ENCODE results near the gene MSS51.

Gene MSS51

GRCh38 chr10:73433538-73433867 lies at the start of gene MSS51:
MSS51 (minus strand) TSS chr10:73433561; CDS start chr10:73428284, 5,277 bp downstream.
- DNase-seq: no peak

GRCh38 chr10:73480158-73480557 lies 46.8 kb upstream of the MSS51 start:
- no peak for DNase-seq

DNA sequence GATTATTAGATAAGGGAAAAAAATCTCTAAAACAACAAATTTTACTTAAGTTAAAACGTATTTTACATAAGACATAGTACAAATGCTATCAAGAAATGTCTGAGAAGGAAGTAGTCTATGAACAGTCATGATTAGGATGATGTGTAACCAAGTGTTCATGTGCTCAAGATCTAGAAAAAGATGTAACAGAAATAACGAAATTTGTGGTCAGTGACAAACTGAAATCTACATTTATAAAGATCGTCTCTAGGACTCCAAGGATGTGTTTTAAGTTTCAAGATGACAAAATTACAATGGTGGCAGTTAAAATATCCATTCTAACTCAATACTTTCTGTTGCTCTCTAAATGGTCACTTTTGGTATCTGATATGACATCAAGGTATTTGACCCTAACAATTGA lies 45.3 kb upstream of the MSS51 start:
- DNase-seq: peak; percentile 29

DNA sequence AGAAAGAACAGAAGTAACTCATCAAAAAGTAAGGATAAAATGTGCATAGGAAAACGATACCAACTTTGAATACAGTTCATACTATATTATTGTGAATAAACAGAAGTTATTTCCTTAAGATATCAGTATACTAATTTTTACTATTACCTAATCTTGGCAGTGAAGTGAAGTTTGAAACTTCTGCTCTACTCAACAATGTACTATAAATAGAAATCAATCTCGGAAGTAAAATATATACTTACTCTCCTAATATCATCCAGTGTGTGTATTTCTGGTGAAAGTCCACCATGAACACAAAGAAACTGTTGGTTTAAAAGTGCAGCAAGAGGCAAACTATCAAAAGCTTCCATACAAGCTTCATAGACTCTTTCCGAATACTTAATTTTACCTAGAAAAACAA lies 37.9 kb upstream of the MSS51 start:
- no peak for DNase-seq

- DNase-seq: peak; percentile 54
Measured at GRCh38 chr10:73469579-73469978, 36.2 kb upstream of the MSS51 start.

DNA sequence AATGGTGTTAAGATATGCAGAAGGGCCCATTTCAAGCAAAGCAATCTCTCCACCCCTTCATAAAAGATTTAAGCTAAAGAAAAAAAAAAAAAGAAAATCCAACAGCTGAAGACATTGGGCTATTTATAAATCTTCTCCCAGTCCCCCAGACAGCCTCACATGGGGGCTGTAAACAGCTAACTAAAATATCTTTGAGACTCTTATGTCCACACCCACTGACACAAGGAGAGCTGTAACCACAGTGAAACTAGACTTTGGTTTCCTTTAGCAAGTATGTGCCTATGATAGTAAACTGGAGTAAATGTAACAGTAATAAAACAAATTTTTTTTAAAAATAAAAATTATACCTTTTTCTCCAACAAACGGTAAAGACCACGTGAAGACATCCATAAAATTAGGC lies 33.8 kb upstream of the MSS51 start:
- DNase-seq: no peak

DNA sequence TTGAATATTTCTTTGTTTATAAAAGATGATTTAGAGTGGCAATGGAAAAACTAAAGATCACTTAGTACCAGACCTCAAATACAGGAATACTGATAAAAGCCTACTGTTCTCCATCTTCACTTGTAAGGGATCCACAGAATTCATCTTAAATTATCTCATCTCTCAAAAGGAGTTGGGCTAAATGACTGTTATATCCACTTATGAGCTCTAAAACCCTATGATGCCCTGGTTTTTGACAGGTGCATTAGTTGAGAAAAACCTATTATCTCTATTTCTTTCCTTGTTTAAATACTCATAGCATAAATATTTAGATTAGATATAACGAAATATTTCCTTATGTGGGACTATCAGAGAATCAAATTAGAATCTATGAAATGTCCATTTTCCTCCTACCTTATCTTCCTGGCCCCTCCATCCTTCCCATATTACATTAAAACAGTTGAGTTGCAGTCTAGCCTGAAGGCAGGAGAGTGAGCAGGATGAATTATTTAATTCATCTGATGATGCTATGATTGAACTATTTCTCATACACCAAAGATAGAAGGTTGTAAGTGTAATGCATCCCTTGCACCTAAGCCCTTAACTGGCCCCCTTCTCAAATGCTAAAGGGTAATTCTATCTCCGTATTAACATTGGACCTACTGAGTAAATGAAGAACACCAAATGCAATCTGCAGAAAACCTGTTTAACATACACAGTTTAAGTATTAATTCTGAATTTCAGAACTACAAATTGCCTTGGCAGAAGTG lies 32.8 kb upstream of the MSS51 start:
- no peak for DNase-seq

DNA sequence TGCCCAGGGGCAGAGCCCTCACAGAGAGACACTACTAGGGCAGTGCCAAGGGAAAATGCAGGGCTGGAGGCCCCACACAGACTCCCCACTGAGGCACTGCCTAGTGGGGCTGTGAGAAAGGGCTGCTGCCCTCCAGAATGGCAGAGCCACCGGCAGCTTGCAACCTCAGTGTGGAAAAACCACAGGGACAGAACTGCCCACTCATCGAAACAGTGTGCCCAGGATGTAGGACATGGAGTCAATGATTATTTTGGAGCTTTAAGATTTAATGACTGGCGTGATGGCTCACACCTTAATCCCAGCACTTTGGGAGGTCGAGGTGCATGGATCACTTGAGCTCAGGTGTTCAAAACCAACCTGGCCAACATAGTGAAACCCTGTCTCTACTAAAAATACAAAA lies 27.5 kb upstream of the MSS51 start:
- DNase-seq: no peak

GRCh38 chr10:73459683-73460314 lies 26.4 kb upstream of the MSS51 start:
- DNase-seq: no peak

DNA sequence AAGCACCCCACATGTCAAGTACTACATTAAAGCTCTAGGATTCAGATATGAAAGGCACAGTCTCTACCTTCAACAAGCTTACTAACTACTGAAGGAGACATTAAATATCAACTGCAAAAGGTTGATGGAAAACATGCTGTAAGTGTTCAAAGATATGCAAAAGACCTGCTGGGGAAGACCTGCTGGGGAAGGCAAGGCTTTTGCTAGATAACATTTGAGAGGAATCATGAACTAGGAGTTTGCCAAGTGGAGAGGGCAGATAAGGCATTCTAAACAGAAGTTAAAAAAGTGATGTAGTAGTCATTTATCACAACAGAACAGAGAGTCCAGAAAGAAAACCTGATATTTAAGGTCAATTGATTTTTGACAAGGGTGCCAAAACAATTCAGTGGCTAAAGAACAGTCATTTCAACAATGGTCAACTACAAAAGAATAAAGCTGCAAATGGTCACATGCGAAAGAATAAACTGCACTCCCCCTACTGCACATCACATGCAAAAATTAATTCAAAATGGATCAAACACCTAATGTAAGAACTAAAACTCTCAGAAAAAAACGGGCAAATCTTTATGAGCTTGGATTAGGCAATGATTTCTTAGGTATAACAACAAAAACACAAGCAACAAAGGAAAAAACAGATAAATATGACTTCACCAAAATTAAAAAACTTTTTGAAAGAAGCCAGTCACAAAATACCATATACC lies 23.0 kb upstream of the MSS51 start:
- no peak for DNase-seq

DNA sequence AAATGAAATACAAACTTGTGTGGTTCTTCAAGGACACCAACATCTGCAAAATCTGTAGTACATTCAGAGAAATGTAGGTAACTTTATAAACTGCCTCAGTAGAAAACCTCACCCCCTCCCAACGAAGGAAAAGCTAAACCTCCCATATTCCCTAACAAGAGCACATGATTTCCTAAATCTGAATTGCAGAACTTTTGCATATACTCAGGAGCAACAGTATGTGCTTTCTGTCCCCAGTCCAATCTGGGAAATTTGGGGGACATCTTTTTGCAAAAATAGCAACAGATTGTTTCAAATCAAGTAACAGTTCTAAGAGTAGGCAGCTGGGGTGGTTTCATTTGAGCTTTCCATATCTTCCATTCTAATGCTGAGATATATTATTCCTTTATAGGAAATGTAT lies 15.8 kb upstream of the MSS51 start:
- DNase-seq: no peak

DNA sequence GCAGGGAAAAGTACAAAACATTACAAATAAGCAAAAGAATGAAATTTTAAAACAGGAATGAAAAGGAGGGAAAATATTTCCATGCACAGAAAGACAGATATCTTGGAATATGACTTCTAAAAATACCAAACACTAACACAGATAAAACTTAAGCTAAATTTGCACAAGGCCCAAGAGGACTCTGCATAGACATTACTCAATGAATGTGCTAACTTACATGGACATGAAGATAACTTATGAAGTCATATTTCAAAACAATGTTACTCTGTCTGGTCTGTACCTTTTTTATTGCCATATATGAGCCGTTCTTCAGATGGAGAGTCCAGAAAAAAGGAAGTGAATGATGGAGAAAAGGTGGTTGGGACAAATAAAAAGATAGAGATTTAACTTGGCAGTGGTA lies 15.0 kb upstream of the MSS51 start:
- no peak for DNase-seq

- no peak for DNase-seq
Measured at GRCh38 chr10:73446926-73447325, 13.6 kb upstream of the MSS51 start.

DNA sequence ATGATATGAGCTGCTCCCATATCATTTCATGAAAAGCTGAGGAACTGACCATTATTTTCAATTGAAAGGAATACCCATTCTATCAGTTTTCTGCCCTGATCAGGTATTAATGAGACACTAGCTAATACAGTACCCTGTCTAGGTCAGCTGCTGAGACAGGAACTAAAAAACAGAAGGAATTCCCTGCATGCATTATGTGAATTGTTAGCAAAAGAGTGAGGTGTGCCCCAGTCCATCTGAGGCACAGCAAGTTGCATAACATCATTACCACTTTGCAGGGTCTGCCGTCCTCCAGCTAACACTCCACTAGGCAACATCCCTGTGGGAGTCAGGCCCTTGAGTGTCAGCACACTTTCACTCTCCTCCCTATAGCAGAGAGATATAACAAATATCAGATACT lies 11.1 kb upstream of the MSS51 start:
- DNase-seq: no peak

DNA sequence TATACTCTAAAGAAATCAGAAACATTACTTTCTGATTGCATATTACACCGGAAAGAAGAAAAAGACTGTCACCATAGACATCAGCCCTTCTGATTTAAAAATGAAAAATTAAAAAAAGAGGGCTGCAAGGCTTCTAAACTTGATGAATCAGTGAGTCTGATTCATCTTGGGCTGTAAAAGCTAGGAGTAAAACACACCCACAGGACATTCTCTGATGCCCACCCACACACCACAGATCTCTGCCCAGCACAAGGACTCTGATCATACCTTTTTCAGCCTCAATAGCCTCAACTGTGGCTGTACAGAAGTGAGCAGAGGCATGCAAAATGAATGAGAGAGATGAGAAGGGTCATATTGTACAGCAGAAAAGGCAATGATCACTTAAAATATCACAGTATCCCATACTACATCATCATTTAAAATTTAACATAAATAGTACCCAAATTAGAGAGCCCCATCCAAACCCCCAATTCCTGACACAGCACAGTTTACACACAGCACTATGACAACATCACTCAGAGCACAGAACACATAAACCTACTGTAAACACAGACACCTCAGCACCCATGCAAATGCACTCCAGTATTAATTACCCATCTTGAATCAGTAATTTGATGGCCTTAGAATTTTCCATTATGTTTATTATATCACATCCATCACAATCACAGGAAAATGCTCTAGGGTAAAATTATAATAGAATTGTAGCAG lies 6.4 kb upstream of the MSS51 start:
- no peak for DNase-seq

- no peak for DNase-seq
Measured at GRCh38 chr10:73439055-73439454, 5.7 kb upstream of the MSS51 start.

- no peak for DNase-seq
Measured at GRCh38 chr10:73432646-73433537, 469 bp downstream of the MSS51 start.

DNA sequence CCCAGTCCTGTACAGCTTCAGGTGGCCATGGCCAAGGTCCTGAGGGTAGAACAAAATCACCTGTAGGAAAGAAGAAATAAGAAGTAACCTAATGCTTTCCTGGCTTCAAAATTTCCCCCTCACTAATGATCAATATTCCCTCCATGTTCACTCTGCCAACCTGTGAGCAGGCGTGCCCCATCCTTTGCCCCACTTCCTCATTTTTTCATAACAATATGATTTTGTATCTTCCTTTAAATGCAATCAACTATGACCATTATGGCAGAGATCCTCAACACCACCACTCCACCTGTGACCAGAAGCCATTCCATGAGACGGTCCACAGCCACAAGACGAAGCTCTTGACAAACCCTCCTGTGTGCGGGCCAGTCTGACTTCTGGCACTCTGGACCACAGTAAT lies 7.0 kb downstream of the MSS51 start:
- no peak for DNase-seq

- no peak for DNase-seq
Measured at GRCh38 chr10:73424478-73424877, 8.9 kb downstream of the MSS51 start.

GRCh38 chr10:73423309-73423708 lies 10.1 kb downstream of the MSS51 start:
- DNase-seq: no peak

DNA sequence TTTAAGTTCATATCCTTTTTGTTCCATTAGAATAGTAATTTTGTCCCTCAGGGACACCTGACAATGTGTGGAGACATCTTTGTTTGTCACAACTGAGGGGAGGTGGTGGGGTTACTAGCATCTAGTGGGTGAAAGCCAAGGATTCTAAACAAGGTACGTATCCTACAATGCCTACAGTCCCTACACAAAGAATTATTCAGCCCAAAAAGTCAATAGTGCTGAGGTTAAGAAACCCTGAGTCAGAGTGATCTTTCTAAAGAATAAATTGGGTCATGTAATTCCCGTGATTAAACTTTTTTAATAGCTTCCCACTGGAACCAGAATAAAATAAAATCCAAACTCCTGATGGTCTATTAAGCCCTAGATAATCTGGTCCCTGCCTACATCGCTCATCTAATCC lies 16.8 kb downstream of the MSS51 start:
- no peak for DNase-seq

DNA sequence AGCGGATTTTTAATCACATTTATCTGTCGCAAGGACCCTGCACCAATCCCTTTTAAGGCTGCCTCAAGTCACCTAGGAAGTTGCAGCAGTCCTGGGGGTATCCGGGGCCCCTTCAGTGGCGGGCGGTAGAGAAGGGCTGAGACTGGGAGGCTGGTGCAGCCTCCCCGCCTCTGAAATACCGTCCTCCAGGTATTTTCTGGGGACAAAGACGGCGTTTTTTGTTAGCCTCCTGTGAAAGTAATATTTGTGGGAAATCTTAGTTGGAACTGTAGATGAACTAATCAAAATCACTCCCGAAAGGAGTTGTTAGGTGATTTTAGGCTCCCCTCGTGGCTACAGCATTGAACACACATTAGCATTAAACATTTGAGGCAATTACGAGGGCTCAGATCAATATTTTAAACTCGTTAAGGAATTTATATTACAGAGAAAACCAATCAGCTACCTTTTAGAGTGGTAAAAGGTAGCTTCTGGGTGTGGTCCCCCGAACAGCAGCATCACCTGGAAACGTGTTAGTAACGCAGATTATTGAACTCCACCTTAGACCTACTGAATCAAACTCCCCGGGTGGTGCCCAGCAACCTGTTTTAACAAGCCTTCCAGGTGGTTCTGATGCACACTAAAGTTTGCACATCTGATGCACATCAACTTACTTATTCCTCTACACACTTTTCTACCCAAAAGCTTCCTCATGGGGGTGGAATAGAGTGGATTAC lies 19.0 kb downstream of the MSS51 start:
- no peak for DNase-seq
